Endothelial cell of hepatic sinusoid (primary cell): ENCODE results near the gene NLK.
"Not testable (repeated sequence)": the region's sequence is repeated elsewhere in the genome, so short reads cannot be mapped to it uniquely, and the experiment has no call there.

Experiments used
- in situ Hi-C: cut with HindIII; loops from 2 replicates; pipeline ENCODE4 v1.10.0; 2017; ENCODE audit warnings: low sequenced_read_pairs

Gene NLK

GRCh38 chr17:28071179-28071578, 28.7 kb downstream of the NLK start:
- in situ Hi-C loops: no loop called here

- in situ Hi-C loops: no loop called here
Measured at GRCh38 chr17:28071891-28072606, 29.6 kb downstream of the NLK start.

- in situ Hi-C loops: no loop called here
Measured at GRCh38 chr17:28072936-28073533, 30.6 kb downstream of the NLK start.

GRCh38 chr17:28074010-28074409, 31.5 kb downstream of the NLK start:
- in situ Hi-C loops: no loop called here

- in situ Hi-C loops: no loop called here
Measured at GRCh38 chr17:28076144-28076543, 33.7 kb downstream of the NLK start.

GRCh38 chr17:28077140-28077539, 34.7 kb downstream of the NLK start:
- in situ Hi-C loops: not testable (repeated sequence)

GRCh38 chr17:28078341-28079229, 36.1 kb downstream of the NLK start:
- in situ Hi-C loops: no loop called here

GRCh38 chr17:28081467-28081866, 39.0 kb downstream of the NLK start:
- in situ Hi-C loops: no loop called here

GRCh38 chr17:28085766-28086165, 43.3 kb downstream of the NLK start:
- in situ Hi-C loops: no loop called here

GRCh38 chr17:28086519-28086918, 44.0 kb downstream of the NLK start:
- in situ Hi-C loops: no loop called here

- in situ Hi-C loops: no loop called here
Measured at GRCh38 chr17:28087743-28088142, 45.3 kb downstream of the NLK start.

- in situ Hi-C loops: no loop called here
Measured at GRCh38 chr17:28090551-28090950, 48.1 kb downstream of the NLK start.

- in situ Hi-C loops: no loop called here
Measured at GRCh38 chr17:28092088-28092487, 49.6 kb downstream of the NLK start.

GRCh38 chr17:28093999-28094716, 51.7 kb downstream of the NLK start:
- in situ Hi-C loops: no loop called here

- in situ Hi-C loops: no loop called here
Measured at GRCh38 chr17:28096756-28097155, 54.3 kb downstream of the NLK start.

GRCh38 chr17:28097254-28097653, 54.8 kb downstream of the NLK start:
- in situ Hi-C loops: no loop called here

- in situ Hi-C loops: no loop called here
Measured at GRCh38 chr17:28097901-28098300, 55.4 kb downstream of the NLK start.

GRCh38 chr17:28098591-28098990, 56.1 kb downstream of the NLK start:
- in situ Hi-C loops: not testable (repeated sequence)

- in situ Hi-C loops: no loop called here
Measured at GRCh38 chr17:28100251-28100650, 57.8 kb downstream of the NLK start.

GRCh38 chr17:28100936-28101335, 58.5 kb downstream of the NLK start:
- in situ Hi-C loops: no loop called here

- in situ Hi-C loops: no loop called here
Measured at GRCh38 chr17:28101919-28102318, 59.4 kb downstream of the NLK start.
